Lung (tissue), 12 donors: Measurements from ENCODE around the gene ATPAF1. TPM values are rescaled to one million over a fixed set of nuclear protein-coding genes. Genes with fewer than 3 reads are reported as not detected.

Experiments
- ATAC-seq: fragments of 200-7000 bp; cut with Tn5 transposase; one replicate; pipeline ENCODE4 v1.9.1; 2020; ENCODE audit warnings: moderate number of reproducible peaks; ENCODE audit not compliant: insufficient read depth, low FRiP score
- DNase-seq, 3 donors: peaks; one replicate each; pipeline ENCODE4 v3.0.0-alpha.2; 2013 to 2017
- H3K27ac ChIP-seq, 2 donors: one replicate each; pipeline ENCODE4 v1.5.1; 2013; ENCODE audit warnings: mild to moderate bottlenecking in 2 of 2, moderate library complexity in 2 of 2, control low read depth in 1 of 2, inconsistent platforms in 1 of 2, low read depth in 1 of 2, low read length in 1 of 2
- H3K27me3 ChIP-seq, 3 donors: one replicate each; pipeline ENCODE4 v1.5.1; 2013; ENCODE audit warnings: low read length in 2 of 3; ENCODE audit not compliant: control insufficient read depth in 3 of 3, insufficient read depth in 3 of 3
- H3K36me3 ChIP-seq, 4 donors: one replicate each; pipeline ENCODE4 v1.5.1; 2013; ENCODE audit warnings: low read length in 4 of 4, mild to moderate bottlenecking in 1 of 4, moderate library complexity in 1 of 4; ENCODE audit not compliant: control insufficient read depth in 4 of 4, insufficient read depth in 4 of 4
- H3K4me1 ChIP-seq, 5 donors: one replicate each; pipeline ENCODE4 v1.5.1; 2013; ENCODE audit warnings: low read length in 5 of 5, mild to moderate bottlenecking in 2 of 5, moderate library complexity in 1 of 5; ENCODE audit not compliant: control insufficient read depth in 5 of 5, insufficient read depth in 5 of 5
- H3K4me3 ChIP-seq: one replicate; pipeline ENCODE4 v1.5.1; 2013; ENCODE audit warnings: mild to moderate bottlenecking, control low read depth, moderate library complexity
- H3K9ac ChIP-seq, 2 donors: one replicate each; pipeline ENCODE4 v1.5.1; 2013; ENCODE audit warnings: low read length in 2 of 2, control low read depth in 1 of 2; ENCODE audit not compliant: insufficient read depth in 1 of 2
- H3K9me3 ChIP-seq, 4 donors: one replicate each; pipeline ENCODE4 v1.5.1; 2013; ENCODE audit warnings: low read length in 3 of 4, mild to moderate bottlenecking in 1 of 4, moderate library complexity in 1 of 4; ENCODE audit not compliant: control insufficient read depth in 4 of 4, insufficient read depth in 3 of 4
- CTCF ChIP-seq: IDR thresholded peaks from 2 replicates; pipeline ENCODE4 v1.5.1; 2012; ENCODE audit warnings: mild to moderate bottlenecking; ENCODE audit errors: control extremely low read depth, extremely low read depth
- WGBS, 2 donors: extraction: QIAGEN DNeasy Blood & Tissue Kit; methylation state at CpG; one replicate each; pipeline ENCODE4 v1.1.7; 2013; 5-methylcytosine and 5-hydroxymethylcytosine counted together
- polyA plus RNA-seq, 2 donors: library from polyadenylated mRNA; stranded (reverse); fragments of 200-250 nt; gene quantifications; one replicate each; pipeline ENCODE4 v1.2.1, GENCODE V29; 2013
- total RNA-seq, 2 donors: library from RNA; depleted of rRNA in 1 of 2; stranded (reverse); fragments of >200 nt in 1 of 2; gene quantifications; one replicate each; pipeline ENCODE4 v1.2.1, GENCODE V29; 2014 to 2021
- donor health status: control.
- donor health status: control.
- donor health status: Bipolar disorder and iron deficiency.
- donor health status: healthy.
- donor health status: DM: yes; HTN: yes; CAD: no.

The ATPAF1 gene
- total and polyA plus RNA-seq, 4 donors: 23.1 to 42.3 (median 36.6) TPM

- Histone ChIP-seq H3K4me3 (no peak overlapping the region), H3K36me3 (peaks cover 7 to 37% (median 27%) of the 10 kb centered on the region in 4 donors), H3K9ac (no peak overlapping the region), H3K27me3 (no peaks in the 10 kb centered on the region), H3K4me1 (peaks cover 0 to 12% (median 0%) of the 10 kb centered on the region in 5 donors), H3K9me3 (peaks cover 0 to 10% (median 4%) of the 10 kb centered on the region in 4 donors), H3K27ac (no peak overlapping the region)
- DNase-seq: no peak
- TF ChIP-seq CTCF: no peak
- ATAC-seq: no peak
- 98 to 99% methylated on average over 3 of the region's 3 CpGs for WGBS, 2 donors
These were observed 20.6 kb downstream of the ATPAF1 start for GRCh38 chr1:46647611-46648010.

DNA sequence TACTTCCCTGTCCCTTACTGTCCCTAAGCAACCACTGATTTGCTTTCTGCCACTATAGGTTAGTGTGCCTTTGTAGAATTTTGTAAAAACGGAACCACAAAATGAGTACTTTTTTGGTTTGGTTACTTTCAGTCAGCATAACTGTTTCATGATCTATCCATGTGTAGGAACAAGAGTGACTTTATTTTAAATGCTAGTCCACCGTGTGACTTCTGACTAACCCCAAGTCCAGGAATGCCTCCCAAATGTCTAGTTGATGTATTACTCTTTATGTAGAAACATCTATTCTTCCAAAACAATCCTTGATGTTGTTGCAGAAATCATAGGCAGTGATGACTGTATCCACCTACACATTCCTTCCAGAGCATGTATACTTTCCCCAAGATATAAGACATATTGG lies 21.3 kb downstream of the ATPAF1 start:
- Histone ChIP-seq H3K4me3 (no peak overlapping the region), H3K27me3 (no peaks in the 10 kb centered on the region), H3K36me3 (peaks cover 9 to 42% (median 26%) of the 10 kb centered on the region in 4 donors), H3K27ac (no peak overlapping the region), H3K9ac (no peak overlapping the region), H3K9me3 (peaks cover 0 to 10% (median 4%) of the 10 kb centered on the region in 4 donors), H3K4me1 (peaks cover 0 to 12% (median 0%) of the 10 kb centered on the region in 5 donors)
- TF ChIP-seq CTCF: no peak
- DNase-seq (no peak), ATAC-seq (no peak)
- WGBS, 2 donors: 93 to 94% methylated on average over 2 of the region's 2 CpGs

DNA sequence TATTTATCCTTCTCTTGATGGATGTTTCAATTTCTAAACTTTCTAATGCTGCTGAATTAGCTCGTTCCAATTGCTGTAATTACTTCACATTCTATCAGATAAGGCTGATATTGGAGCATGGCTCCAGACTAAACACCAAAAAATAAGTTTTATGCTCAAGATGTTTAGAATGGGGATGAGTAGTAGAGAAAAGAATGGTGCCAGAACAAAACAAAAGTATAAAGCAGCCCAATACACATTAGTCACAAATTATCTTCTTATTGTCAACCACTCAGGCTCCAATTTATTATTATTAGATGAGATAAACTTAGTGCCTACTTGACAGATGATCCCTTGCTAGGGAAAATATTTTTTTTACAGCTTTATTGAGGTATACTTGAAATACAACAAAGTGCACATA lies 21.8 kb downstream of the ATPAF1 start:
- no peak for TF ChIP-seq CTCF
- H3K4me1 ChIP-seq: peaks cover 0 to 12% (median 0%) of the 10 kb centered on the region in 5 donors
- no peak for DNase-seq
- H3K36me3 ChIP-seq: peaks cover 9 to 42% (median 30%) of the 10 kb centered on the region in 4 donors
- H3K9me3 ChIP-seq: peaks cover 0 to 10% (median 4%) of the 10 kb centered on the region in 4 donors
- H3K4me3 ChIP-seq: no peak overlapping the region
- H3K27ac ChIP-seq: no peak overlapping the region
- WGBS, 2 donors: 86% methylated on average over 1 of the region's 1 CpG
- no peaks in the 10 kb centered on the region for H3K27me3 ChIP-seq
- no peak for ATAC-seq
- H3K9ac ChIP-seq: no peak overlapping the region

- 96 to 97% methylated on average over 4 of the region's 4 CpGs for WGBS, 2 donors
- H3K36me3 ChIP-seq: peaks cover 9 to 42% (median 30%) of the 10 kb centered on the region in 4 donors
These were observed 22.3 kb downstream of the ATPAF1 start for GRCh38 chr1:46645815-46646214.

More at GRCh38 chr1:46645815-46646214, 22.3 kb downstream of the ATPAF1 start:
- no peak overlapping the region for H3K27ac ChIP-seq
- H3K4me3 ChIP-seq: no peak overlapping the region
- H3K4me1 ChIP-seq: peaks cover 0 to 12% (median 0%) of the 10 kb centered on the region in 5 donors
- no peak for DNase-seq
- no peak for ATAC-seq
- peaks cover 0 to 10% (median 4%) of the 10 kb centered on the region in 4 donors for H3K9me3 ChIP-seq
- no peak overlapping the region for H3K9ac ChIP-seq
- H3K27me3 ChIP-seq: no peaks in the 10 kb centered on the region
- no peak for TF ChIP-seq CTCF
